GM19351 (cell line): ENCODE data around the gene ARHGEF40.
"Not testable (repeated sequence)": the region's sequence is repeated elsewhere in the genome, so short reads cannot be mapped to it uniquely, and the experiment has no call there.

ENCODE experiments used
- ATAC-seq: cut with Tn5 transposase; IDR thresholded peaks from one replicate; pipeline ENCODE4 v1.9.1; 2021; ENCODE audit warnings: mild to moderate bottlenecking, moderate library complexity; ENCODE audit not compliant: unreplicated experiment

ARHGEF40 gene

GRCh38 chr14:21039585-21040369 lies 30.3 kb upstream of the ARHGEF40 start:
- no peak for ATAC-seq

- no peak for ATAC-seq
Observed at GRCh38 chr14:21040370-21040925, 29.7 kb upstream of the ARHGEF40 start.

- ATAC-seq: not testable (repeated sequence)
Observed at GRCh38 chr14:21040941-21041340, 29.2 kb upstream of the ARHGEF40 start.

- ATAC-seq: no peak
Observed at GRCh38 chr14:21041676-21042433, 28.2 kb upstream of the ARHGEF40 start, which contains the start of gene RNASE7. Gene RNASE7 (plus strand): TSS chr14:21042362. CDS start chr14:21042993, 631 bp downstream.

- no peak for ATAC-seq
Observed at GRCh38 chr14:21042918-21043317, 27.2 kb upstream of the ARHGEF40 start.

GRCh38 chr14:21043387-21043973 lies 26.6 kb upstream of the ARHGEF40 start:
- no peak for ATAC-seq

GRCh38 chr14:21043974-21044618 lies 26.0 kb upstream of the ARHGEF40 start:
- no peak for ATAC-seq

GRCh38 chr14:21047378-21047781 lies 22.7 kb upstream of the ARHGEF40 start:
- no peak for ATAC-seq

- no peak for ATAC-seq
Observed at GRCh38 chr14:21048638-21049037, 21.5 kb upstream of the ARHGEF40 start.

GRCh38 chr14:21049271-21049673 lies 20.8 kb upstream of the ARHGEF40 start:
- no peak for ATAC-seq

GRCh38 chr14:21050597-21050996 lies 19.5 kb upstream of the ARHGEF40 start:
- ATAC-seq: no peak

- no peak for ATAC-seq
Observed at GRCh38 chr14:21053184-21054122, 16.7 kb upstream of the ARHGEF40 start.

- ATAC-seq: no peak
Observed at GRCh38 chr14:21054123-21054767, 15.9 kb upstream of the ARHGEF40 start.

- no peak for ATAC-seq
Observed at GRCh38 chr14:21054768-21055145, 15.3 kb upstream of the ARHGEF40 start.

- no peak for ATAC-seq
Observed at GRCh38 chr14:21055432-21056117, 14.5 kb upstream of the ARHGEF40 start.

- no peak for ATAC-seq
Observed at GRCh38 chr14:21056520-21057163, 13.5 kb upstream of the ARHGEF40 start.

GRCh38 chr14:21057803-21058675 lies 12.1 kb upstream of the ARHGEF40 start, which contains the start of gene RNASE8:
Gene RNASE8 (plus strand): TSS chr14:21057822. CDS start chr14:21057893, 71 bp downstream.
- ATAC-seq: no peak
